HG02852 (cell line): ENCODE results near the gene DNAH1.

Experiments used
- ATAC-seq: cut with Tn5 transposase; IDR thresholded peaks from one replicate; pipeline ENCODE4 v1.9.1; 2021; ENCODE audit warnings: mild to moderate bottlenecking, moderate library complexity; ENCODE audit not compliant: unreplicated experiment

The DNAH1 gene

GRCh38 chr3:52385157-52385556 lies 69.0 kb downstream of the DNAH1 start:
- no peak for ATAC-seq

DNA sequence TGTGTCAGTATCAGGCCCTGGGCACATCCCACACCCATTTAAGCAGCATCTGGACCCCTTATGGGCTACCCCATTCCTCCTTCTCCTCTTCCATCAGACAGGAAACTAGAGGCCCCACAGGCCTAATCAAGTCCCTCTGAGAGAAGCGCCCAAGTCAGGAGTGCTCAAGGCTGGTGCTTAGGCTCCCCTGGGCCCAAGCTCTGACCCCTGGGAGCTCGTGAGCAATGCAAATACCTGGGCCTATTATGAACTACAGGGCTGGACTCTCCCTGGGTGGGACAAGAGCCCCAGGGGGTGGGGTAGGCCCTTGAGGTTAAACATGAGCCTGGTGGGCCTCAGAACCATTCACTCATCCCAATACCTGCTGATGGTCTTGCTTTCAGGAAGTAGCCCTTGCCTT lies 71.4 kb downstream of the DNAH1 start:
- ATAC-seq: no peak

GRCh38 chr3:52388348-52388821 lies 72.3 kb downstream of the DNAH1 start:
- no peak for ATAC-seq

- ATAC-seq: no peak
Observed at GRCh38 chr3:52388933-52389332, 72.8 kb downstream of the DNAH1 start.

DNA sequence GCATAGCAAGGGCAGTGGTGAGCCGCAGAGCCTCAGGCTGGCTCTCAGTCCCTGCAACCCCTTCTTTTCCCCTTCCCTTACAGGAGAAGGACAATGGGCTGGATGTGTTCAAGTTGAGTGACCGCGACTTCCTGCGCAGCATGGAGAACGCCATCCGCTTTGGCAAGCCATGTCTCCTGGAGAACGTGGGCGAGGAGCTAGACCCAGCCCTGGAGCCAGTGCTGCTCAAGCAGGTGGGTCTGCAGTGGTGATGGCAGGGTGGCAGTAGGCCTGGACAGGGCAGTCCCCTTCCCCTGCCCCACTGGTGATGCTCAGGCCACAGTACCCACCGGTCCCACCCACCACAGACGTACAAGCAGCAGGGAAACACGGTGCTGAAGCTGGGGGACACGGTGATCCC lies 75.0 kb downstream of the DNAH1 start:
- ATAC-seq: no peak

DNA sequence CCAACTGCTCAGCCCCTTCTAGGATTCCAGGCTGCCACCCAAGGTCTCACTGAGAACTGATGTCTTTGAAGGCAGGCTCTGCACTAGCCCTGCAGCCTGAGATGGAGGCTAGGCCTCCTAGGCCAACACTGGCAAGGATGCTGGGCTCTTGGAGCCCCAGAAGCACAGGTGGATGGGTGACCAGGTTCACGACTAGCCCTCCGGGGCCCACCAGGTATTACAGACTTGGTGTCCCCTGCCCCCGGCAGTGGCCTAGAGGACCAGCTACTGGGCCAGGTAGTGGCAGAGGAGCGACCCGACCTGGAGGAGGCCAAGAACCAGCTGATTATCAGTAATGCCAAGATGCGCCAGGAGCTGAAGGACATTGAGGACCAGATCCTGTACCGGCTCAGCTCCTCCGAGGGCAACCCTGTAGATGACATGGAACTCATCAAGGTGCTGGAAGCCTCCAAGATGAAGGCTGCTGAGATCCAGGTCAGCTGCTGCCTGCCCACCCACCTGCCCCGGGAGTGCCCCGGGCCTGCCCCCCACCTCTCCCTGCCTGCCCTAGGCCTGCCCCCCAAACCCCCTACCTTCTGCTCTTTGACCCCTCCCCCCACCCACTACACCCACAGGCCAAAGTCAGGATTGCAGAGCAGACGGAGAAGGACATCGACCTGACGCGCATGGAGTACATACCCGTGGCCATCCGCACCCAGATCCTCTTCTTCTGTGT lies 76.3 kb downstream of the DNAH1 start:
- ATAC-seq: no peak

DNA sequence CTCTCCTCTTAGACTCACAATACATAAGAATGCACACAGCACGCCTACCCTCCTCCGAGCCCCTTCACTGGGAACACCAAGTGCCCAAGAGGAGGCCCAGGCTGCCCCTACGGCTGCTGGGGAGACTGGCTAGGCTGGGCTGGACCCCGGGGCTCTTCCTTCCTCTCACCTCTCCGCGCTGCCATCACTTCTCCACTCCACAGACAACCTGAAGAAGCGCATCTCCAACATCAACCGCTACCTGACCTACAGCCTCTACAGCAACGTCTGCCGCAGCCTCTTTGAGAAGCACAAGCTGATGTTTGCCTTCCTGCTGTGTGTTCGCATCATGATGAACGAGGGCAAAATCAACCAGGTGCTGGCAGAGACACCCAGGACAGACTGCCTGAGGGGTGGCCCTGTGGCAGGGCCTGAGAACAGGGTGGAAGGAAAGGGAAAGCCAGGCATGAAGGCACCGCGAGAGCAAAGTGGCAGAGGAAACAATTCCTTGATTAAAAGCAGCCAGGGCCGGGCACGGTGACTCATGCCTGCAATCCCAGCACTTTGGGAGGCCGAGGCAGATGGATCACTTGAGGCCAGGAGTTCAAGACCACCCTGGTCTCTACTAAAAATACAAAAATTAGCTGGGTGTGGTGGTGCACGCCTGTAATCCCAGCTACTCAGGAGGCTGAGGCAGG lies 77.2 kb downstream of the DNAH1 start:
- ATAC-seq: no peak

GRCh38 chr3:52393959-52394670 lies 78.0 kb downstream of the DNAH1 start:
- ATAC-seq: no peak

DNA sequence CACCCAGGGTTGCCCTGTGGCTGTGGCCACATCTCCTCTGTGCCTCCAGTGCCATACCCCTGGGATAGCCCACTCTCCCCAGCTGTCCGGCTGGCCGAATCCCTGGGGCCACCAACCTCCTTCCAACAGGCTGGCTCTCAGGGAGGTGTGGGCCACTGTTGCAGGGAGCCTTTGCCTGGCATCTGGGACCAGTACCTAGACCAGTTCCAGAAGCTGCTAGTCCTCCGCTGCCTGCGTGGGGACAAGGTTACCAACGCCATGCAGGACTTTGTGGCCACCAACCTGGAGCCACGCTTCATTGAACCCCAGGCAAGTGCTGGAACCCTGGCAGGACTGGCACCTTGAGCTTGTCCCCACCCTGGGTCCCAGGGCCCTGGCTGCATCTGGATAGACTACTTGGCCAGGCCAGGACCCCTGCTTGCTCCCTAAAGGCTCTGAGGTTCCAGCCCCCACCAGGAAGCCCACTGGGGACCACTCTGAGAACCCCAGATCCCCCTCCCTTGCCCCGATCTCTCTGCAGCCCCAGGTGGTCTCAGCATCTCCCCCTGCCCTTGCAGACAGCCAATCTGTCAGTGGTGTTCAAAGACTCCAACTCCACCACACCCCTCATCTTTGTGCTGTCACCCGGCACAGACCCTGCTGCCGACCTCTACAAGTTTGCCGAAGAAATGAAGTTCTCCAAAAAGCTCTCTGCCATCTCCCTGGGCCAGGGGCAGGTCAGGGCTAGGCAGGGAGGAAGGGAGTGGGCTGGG lies 78.8 kb downstream of the DNAH1 start:
- no peak for ATAC-seq

DNA sequence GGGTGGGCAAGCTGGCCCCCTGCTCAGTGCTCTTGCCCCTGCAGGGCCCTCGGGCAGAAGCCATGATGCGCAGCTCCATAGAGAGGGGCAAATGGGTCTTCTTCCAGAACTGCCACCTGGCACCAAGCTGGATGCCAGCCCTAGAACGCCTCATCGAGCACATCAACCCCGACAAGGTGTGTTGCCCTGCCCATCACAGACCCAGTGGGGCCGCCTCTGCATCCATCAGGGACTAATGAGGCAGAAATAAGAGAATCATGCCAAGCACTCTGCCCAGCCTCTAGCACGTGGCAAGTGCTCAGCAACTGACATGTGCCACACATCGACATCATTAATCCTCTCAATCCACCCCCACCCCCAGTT lies 79.4 kb downstream of the DNAH1 start:
- ATAC-seq: no peak

DNA sequence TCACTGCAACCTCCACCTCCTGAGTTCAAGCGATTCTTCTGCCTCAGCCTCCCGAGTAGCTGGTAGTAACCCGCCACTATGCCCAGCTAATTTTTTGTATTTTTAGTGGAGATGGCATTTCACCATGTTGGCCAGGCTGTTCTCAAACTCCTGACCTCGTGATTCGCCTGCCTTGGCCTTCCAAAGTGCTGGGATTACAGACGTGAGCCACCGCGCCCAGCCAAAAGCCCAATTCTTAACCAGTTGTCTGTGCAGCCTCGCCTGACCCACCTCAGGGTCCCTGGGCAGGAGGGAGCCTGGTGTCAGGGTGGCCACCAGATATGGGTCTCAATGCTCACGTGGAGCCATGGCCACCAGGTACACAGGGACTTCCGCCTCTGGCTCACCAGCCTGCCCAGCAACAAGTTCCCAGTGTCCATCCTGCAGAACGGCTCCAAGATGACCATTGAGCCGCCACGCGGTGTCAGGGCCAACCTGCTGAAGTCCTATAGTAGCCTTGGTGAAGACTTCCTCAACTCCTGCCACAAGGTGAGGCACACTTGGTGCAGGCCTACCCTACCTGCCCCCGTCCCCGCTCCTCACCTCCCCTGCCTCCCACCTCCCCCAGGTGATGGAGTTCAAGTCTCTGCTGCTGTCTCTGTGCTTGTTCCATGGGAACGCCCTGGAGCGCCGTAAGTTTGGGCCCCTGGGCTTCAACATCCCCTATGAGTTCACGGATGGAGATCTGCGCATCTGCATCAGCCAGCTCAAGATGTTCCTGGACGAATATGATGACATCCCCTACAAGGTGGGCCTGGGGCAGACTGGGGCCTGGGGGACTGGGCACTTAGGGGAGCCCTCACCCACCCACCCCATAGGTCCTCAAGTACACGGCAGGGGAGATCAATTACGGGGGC lies 80.1 kb downstream of the DNAH1 start:
- ATAC-seq: no peak

- ATAC-seq: no peak
Observed at GRCh38 chr3:52396907-52397591, 80.9 kb downstream of the DNAH1 start.

DNA sequence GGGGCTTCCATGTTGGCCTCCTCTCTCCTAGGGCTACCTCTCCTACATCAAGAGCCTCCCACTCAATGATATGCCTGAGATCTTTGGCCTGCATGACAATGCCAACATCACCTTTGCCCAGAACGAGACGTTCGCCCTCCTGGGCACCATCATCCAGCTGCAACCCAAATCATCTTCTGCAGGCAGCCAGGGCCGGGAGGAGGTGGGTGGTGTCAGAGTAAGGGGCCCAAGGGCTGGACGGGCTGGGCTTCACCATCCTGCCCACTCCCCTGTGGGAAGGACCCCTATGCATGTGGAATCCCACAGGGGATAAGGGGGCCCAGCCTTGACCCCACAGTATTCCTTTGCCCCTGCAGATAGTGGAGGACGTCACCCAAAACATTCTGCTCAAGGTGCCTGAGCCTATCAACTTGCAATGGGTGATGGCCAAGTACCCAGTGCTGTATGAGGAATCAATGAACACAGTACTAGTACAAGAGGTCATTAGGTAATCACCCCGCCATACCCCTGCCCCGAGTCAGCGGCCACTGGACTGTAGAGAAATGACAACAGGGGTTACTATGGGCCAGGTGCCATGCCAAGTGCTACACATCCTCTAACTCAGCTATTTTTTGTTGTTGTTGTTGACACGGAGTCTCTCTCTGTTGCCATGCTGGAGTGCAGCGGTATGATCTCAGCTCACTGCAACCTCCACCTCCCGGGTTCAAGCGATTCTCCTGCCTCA lies 81.7 kb downstream of the DNAH1 start:
- no peak for ATAC-seq

- ATAC-seq: no peak
Observed at GRCh38 chr3:52398670-52399081, 82.6 kb downstream of the DNAH1 start.

DNA sequence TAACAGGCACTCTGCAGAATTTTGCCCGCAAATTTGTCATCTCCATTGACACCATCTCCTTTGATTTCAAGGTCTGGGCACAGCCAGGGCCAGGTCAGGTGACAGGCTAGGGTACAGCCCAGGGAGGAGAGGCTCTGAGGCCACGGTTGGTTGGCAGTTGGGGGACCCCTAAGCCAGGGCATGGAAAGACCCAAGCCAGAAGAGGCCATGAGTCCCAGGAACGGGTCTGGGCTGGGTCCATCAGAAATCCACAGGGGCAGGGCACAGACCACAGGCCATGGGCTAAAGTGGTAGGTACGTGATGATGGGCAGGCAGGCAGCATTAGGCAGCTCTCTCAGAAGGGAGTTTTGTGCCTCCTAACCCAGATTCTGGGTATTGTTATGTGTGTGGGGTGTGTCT lies 83.0 kb downstream of the DNAH1 start:
- ATAC-seq: no peak

DNA sequence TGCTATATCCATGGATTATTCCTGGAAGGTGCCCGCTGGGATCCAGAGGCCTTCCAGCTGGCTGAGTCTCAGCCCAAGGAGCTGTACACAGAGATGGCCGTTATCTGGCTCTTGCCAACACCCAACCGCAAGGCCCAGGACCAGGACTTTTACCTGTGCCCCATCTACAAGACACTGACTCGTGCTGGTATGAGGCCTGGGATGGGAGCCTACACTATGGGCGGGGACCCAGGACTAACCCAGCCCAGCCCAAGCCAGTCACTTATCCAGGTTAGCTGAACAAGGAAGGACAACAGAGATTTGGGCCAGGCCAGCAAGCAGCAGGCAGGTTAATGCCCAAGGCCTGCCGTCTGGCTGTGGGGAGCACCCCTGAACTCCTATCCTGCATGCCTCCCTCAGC lies 83.5 kb downstream of the DNAH1 start:
- ATAC-seq: no peak

- ATAC-seq: no peak
Observed at GRCh38 chr3:52400275-52400793, 84.2 kb downstream of the DNAH1 start.

DNA sequence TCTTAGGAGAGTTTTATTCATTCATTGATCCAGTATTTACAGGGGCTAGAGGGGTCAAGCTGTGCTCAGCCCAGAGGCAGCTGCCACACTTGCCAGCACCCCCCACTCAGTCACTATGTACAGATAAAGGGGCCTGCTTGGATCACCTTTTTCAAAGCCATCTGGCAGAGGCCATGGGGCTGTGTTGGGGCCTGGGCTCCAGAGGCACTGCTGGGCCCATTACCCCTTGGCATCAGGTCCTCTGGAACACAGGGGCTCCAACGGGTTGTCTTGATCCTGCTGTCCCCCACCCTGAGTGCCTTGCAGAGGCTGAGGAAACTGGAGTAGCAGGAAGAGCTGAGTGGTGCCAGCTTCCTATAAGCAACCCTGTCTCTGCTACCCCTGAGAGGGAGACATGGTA lies 84.9 kb downstream of the DNAH1 start:
- no peak for ATAC-seq

DNA sequence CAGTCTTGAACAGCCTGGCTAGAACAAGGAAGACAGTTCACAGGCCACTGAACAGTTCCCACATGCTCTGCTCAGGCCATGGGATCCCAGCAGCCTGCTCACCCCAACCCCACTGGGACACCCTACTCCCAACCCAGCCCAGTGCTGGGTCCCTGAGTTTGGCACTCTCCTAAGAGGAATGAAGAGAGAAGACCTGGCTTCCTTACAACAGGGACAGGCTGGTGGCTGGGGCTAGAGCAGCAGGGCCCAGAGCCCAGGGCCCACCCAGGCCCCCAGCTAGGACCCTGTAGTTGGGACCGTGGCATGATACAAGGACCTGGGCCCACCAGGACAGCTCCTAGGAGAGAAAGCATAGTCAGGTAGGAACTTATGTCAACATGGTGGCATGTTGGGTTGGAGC lies 85.4 kb downstream of the DNAH1 start:
- no peak for ATAC-seq
